GM19452 (cell line): ENCODE data around the gene NHEJ1.

Source experiments
- ATAC-seq: cut with Tn5 transposase; IDR thresholded peaks from one replicate; pipeline ENCODE4 v1.9.1; 2021; ENCODE audit not compliant: unreplicated experiment

Gene NHEJ1

GRCh38 chr2:219124381-219125110 is 36.1 kb downstream of the NHEJ1 start:
- ATAC-seq, result no peak

GRCh38 chr2:219123356-219124135 is 37.1 kb downstream of the NHEJ1 start:
- ATAC-seq, result no peak

- ATAC-seq, result no peak
Measured at GRCh38 chr2:219122202-219122980, 38.2 kb downstream of the NHEJ1 start.

GRCh38 chr2:219120082-219120481 is 40.5 kb downstream of the NHEJ1 start:
- no peak for ATAC-seq

- ATAC-seq, result no peak
Measured at GRCh38 chr2:219119422-219120043, 41.1 kb downstream of the NHEJ1 start.

- ATAC-seq, result no peak
Measured at GRCh38 chr2:219118504-219118903, 42.1 kb downstream of the NHEJ1 start.

GRCh38 chr2:219116776-219117646 is 43.6 kb downstream of the NHEJ1 start:
- no peak for ATAC-seq

- ATAC-seq, result no peak
Measured at GRCh38 chr2:219112651-219113338, 47.8 kb downstream of the NHEJ1 start.

- ATAC-seq, result no peak
Measured at GRCh38 chr2:219112062-219112406, 48.6 kb downstream of the NHEJ1 start.

GRCh38 chr2:219111375-219112061 is 49.1 kb downstream of the NHEJ1 start:
- no peak for ATAC-seq

- ATAC-seq, result no peak
Measured at GRCh38 chr2:219109471-219109870, 51.1 kb downstream of the NHEJ1 start.

- ATAC-seq, result no peak
Measured at GRCh38 chr2:219107758-219108157, 52.9 kb downstream of the NHEJ1 start.

- no peak for ATAC-seq
Measured at GRCh38 chr2:219106251-219106650, 54.4 kb downstream of the NHEJ1 start.

GRCh38 chr2:219104107-219105035 is 56.2 kb downstream of the NHEJ1 start:
- no peak for ATAC-seq

GRCh38 chr2:219099329-219099728 is 61.3 kb downstream of the NHEJ1 start:
- no peak for ATAC-seq

GRCh38 chr2:219095406-219095935 is 65.1 kb downstream of the NHEJ1 start:
- no peak for ATAC-seq

GRCh38 chr2:219094171-219094570 is 66.4 kb downstream of the NHEJ1 start:
- no peak for ATAC-seq
